Neural cell (in vitro differentiated cells): ENCODE data around the gene PMF1. TPM values are rescaled to one million over a fixed set of nuclear protein-coding genes. Genes with fewer than 3 reads are reported as not detected.

Experiments
- H2AFZ ChIP-seq: fragments of 200-600, 300-800 bp; sonication (generic), shearing (Covaris generic); 2 replicates; pipeline ENCODE4 v1.6.0; 2014; ENCODE audit warnings: low read depth, mild to moderate bottlenecking, antibody characterized with exemption, low read length, moderate library complexity
- H3F3A ChIP-seq: fragments of 200-600 bp; shearing (Covaris generic); 2 replicates; pipeline ENCODE4 v1.6.1; 2016; ENCODE audit warnings: mild to moderate bottlenecking, moderate library complexity, mixed read lengths, antibody characterized with exemption, low read length; ENCODE audit not compliant: insufficient read depth, poor library complexity, severe bottlenecking
- H3K27ac ChIP-seq: fragments of 200-600, 300-800 bp; sonication (generic), shearing (Covaris generic); 2 replicates; pipeline ENCODE4 v1.5.1; 2014; ENCODE audit warnings: mild to moderate bottlenecking, low read length, moderate library complexity
- H3K27me3 ChIP-seq: fragments of 300-800, 200-600 bp; sonication (generic), shearing (Covaris generic); 2 replicates; pipeline ENCODE4 v1.6.0; 2014; ENCODE audit warnings: mild to moderate bottlenecking, low read depth, low read length, moderate library complexity; ENCODE audit not compliant: insufficient read depth
- H3K36me3 ChIP-seq: fragments of 300-800, 200-600 bp; sonication (generic), shearing (Covaris generic); 2 replicates; pipeline ENCODE4 v1.5.1; 2014; ENCODE audit warnings: mild to moderate bottlenecking, antibody characterized with exemption, low read length, moderate library complexity; ENCODE audit not compliant: insufficient read depth
- H3K4me2 ChIP-seq: fragments of 300-800, 200-600 bp; sonication (generic), shearing (Covaris generic); 2 replicates; pipeline ENCODE4 v1.6.0; 2014; ENCODE audit warnings: mild to moderate bottlenecking, low read length
- H3K4me3 ChIP-seq: fragments of 300-800, 200-600 bp; sonication (generic), shearing (Covaris generic); 2 replicates; pipeline ENCODE4 v1.5.1; 2014; ENCODE audit warnings: mild to moderate bottlenecking, low read length, moderate library complexity
- H3K79me2 ChIP-seq: fragments of 200-600 bp; shearing (Covaris generic); replicated peaks from 2 replicates; pipeline ENCODE4 v1.6.0; 2014; ENCODE audit warnings: mild to moderate bottlenecking, low read length, moderate library complexity; ENCODE audit not compliant: insufficient read depth
- H3K9ac ChIP-seq: fragments of 300-800, 200-600 bp; sonication (generic), shearing (Covaris generic); 2 replicates; pipeline ENCODE4 v1.6.1; 2016; ENCODE audit warnings: mild to moderate bottlenecking, low read length, mixed read lengths
- H3K9me2 ChIP-seq: fragments of 200-600 bp; shearing (Covaris generic); 2 replicates; pipeline ENCODE4 v1.6.1; 2016; ENCODE audit warnings: mild to moderate bottlenecking, low read length, mixed read lengths; ENCODE audit not compliant: insufficient read depth
- H3K9me3 ChIP-seq: fragments of 200-600, 300-800 bp; sonication (generic), shearing (Covaris generic); 2 replicates; pipeline ENCODE4 v1.6.1; 2016; ENCODE audit warnings: mild to moderate bottlenecking, mixed run types, low read length, moderate library complexity, mixed read lengths
- H4K20me1 ChIP-seq: fragments of 200-600 bp; shearing (Covaris generic); 2 replicates; pipeline ENCODE4 v1.6.1; 2016; ENCODE audit warnings: mild to moderate bottlenecking, mixed run types; ENCODE audit not compliant: insufficient read depth
- CTCF ChIP-seq: fragments of 450-650 bp; IDR thresholded peaks from 2 replicates; pipeline ENCODE4 v1.5.1; 2014; ENCODE audit warnings: antibody characterized with exemption, mild to moderate bottlenecking, moderate library complexity; ENCODE audit not compliant: poor library complexity, severe bottlenecking
- EP300 ChIP-seq: fragments of 450-650 bp; conservative IDR thresholded peaks from 2 replicates; pipeline ENCODE4 v1.6.1; 2014; ENCODE audit warnings: antibody characterized with exemption, mild to moderate bottlenecking, moderate library complexity; ENCODE audit not compliant: poor library complexity, severe bottlenecking
- EZH2 ChIP-seq: fragments of 200-600, 300-800 bp; shearing (Covaris generic), sonication (generic); IDR thresholded peaks from 2 replicates; pipeline ENCODE4 v1.6.1; 2014; ENCODE audit warnings: antibody characterized with exemption, low read length, borderline replicate concordance, mild to moderate bottlenecking; ENCODE audit not compliant: insufficient read depth, poor library complexity, severe bottlenecking
- MXI1 ChIP-seq: fragments of 450-650 bp; conservative IDR thresholded peaks from 2 replicates; pipeline ENCODE4 v1.6.1; 2014; ENCODE audit warnings: antibody characterized with exemption, mild to moderate bottlenecking; ENCODE audit not compliant: poor library complexity, severe bottlenecking
- POLR2AphosphoS5 ChIP-seq: IDR thresholded peaks from 2 replicates; pipeline ENCODE4 v1.6.1; 2012
- RAD21 ChIP-seq: fragments of 450-650 bp; conservative IDR thresholded peaks from 2 replicates; pipeline ENCODE4 v1.6.1; 2014; ENCODE audit warnings: antibody characterized with exemption, mild to moderate bottlenecking, moderate library complexity
- REST ChIP-seq: IDR thresholded peaks from 2 replicates; pipeline ENCODE4 v1.6.1; 2012; ENCODE audit warnings: borderline replicate concordance
- SMC3 ChIP-seq: fragments of 450-650 bp; conservative IDR thresholded peaks from 2 replicates; pipeline ENCODE4 v1.6.1; 2014; ENCODE audit warnings: antibody characterized with exemption, mild to moderate bottlenecking, moderate library complexity; ENCODE audit not compliant: poor library complexity
- TAF1 ChIP-seq: IDR thresholded peaks from 2 replicates; pipeline ENCODE4 v1.6.1; 2012; ENCODE audit warnings: low read depth
- polyA plus RNA-seq: library from polyadenylated mRNA; depleted of rRNA; stranded (reverse); fragments of >200 nt; gene quantifications from 2 replicates; pipeline ENCODE4 v1.2.3, GENCODE V29; 2014

PMF1 gene
- polyA plus RNA-seq, 1 donor from 2014 or later = 97.0 TPM

GRCh38 chr1:156284112-156284511 lies 71.3 kb downstream of the PMF1 start, which contains the start of gene TMEM79:
Gene TMEM79 (plus strand): TSS chr1:156284325. CDS start chr1:156285227, 902 bp downstream.
- H3K9ac ChIP-seq = peak within 1 kb of the TSS; percentile 80
- H3K9me3 ChIP-seq = no peaks in the 10 kb centered on the region
- no peaks in the 10 kb centered on the region for H4K20me1 ChIP-seq
- no peaks in the 10 kb centered on the region for H3K36me3 ChIP-seq
- H3K4me3 ChIP-seq = peak within 1 kb of the TSS; percentile 78
- no peaks in the 10 kb centered on the region for H3K9me2 ChIP-seq
- TF ChIP-seq EP300 = no peak
- TF ChIP-seq RAD21 = no peak
- TF ChIP-seq POLR2AphosphoS5 = no peak
- no peak for TF ChIP-seq MXI1
- TF ChIP-seq REST = no peak
- no peak for TF ChIP-seq TAF1
- TF ChIP-seq CTCF = no peak
- TF ChIP-seq EZH2 = no peak
- TF ChIP-seq SMC3 = no peak
- H3F3A ChIP-seq = no peaks in the 10 kb centered on the region
- peak within 1 kb of the TSS; percentile 56 for H3K27ac ChIP-seq
- H3K4me2 ChIP-seq = peak within 1 kb of the TSS; percentile 81
- H2AFZ ChIP-seq = peak within 1 kb of the TSS; percentile 83
- H3K79me2 ChIP-seq = peaks cover 34% of the 10 kb centered on the region
- H3K27me3 ChIP-seq = no peaks in the 10 kb centered on the region

- Histone ChIP-seq H3K4me2 (no peak overlapping the region), H3K27me3 (no peaks in the 10 kb centered on the region), H3K9ac (no peak overlapping the region), H4K20me1 (no peaks in the 10 kb centered on the region), H2AFZ (no peak overlapping the region), H3K36me3 (no peaks in the 10 kb centered on the region), H3K4me3 (no peak overlapping the region), H3F3A (no peaks in the 10 kb centered on the region), H3K79me2 (peaks cover 27% of the 10 kb centered on the region), H3K9me2 (no peaks in the 10 kb centered on the region), H3K27ac (no peak overlapping the region), H3K9me3 (no peaks in the 10 kb centered on the region)
- TF ChIP-seq EZH2 = no peak
- no peak for TF ChIP-seq SMC3
- no peak for TF ChIP-seq TAF1
- no peak for TF ChIP-seq MXI1
Measured at GRCh38 chr1:156284757-156285156, 72.0 kb downstream of the PMF1 start.
